Keratinocyte (primary cell): ENCODE measurements around the gene OSBPL10. TPM values are rescaled to one million over a fixed set of nuclear protein-coding genes. Genes with fewer than 3 reads are reported as not detected.

ENCODE experiments used
- DNase-seq: peaks from one replicate; pipeline ENCODE4 v3.0.0-alpha.2; 2011; ENCODE audit warnings: low read depth, missing footprints, low spot score
- FAIRE-seq: peaks from 2 replicates; lab custom pipeline; 2011; peaks lifted over from hg19 to GRCh38; lab: Jason Lieb, UNC
- H2AFZ ChIP-seq: 2 replicates; pipeline ENCODE4 v1.6.0; 2012; ENCODE audit warnings: low read length, control low read depth, inconsistent platforms; ENCODE audit not compliant: control insufficient read depth
- H3K27ac ChIP-seq: 2 replicates; pipeline ENCODE4 v1.5.1; 2011; ENCODE audit warnings: low read length; ENCODE audit not compliant: control insufficient read depth, insufficient read depth
- H3K27me3 ChIP-seq: 3 replicates; pipeline ENCODE4 v1.6.0; 2011; ENCODE audit warnings: low read length; ENCODE audit not compliant: control insufficient read depth, insufficient read depth; ENCODE audit errors: extremely low read depth
- H3K36me3 ChIP-seq, 2 experiments: 2 replicates in 1 of 2; 3 replicates in 1 of 2; pipeline ENCODE4 v1.5.1; 2011; ENCODE audit warnings: low read length in 2 of 2, mild to moderate bottlenecking in 1 of 2; ENCODE audit not compliant: control insufficient read depth in 2 of 2, insufficient read depth in 2 of 2; ENCODE audit errors: extremely low read depth in 1 of 2
- H3K4me1 ChIP-seq: 3 replicates; pipeline ENCODE4 v1.5.1; 2011; ENCODE audit warnings: low read length; ENCODE audit not compliant: control insufficient read depth, insufficient read depth; ENCODE audit errors: extremely low read depth
- H3K4me2 ChIP-seq: 3 replicates; pipeline ENCODE4 v1.6.0; 2011; ENCODE audit warnings: low read depth, low read length; ENCODE audit not compliant: control insufficient read depth, insufficient read depth; ENCODE audit errors: extremely low read depth
- H3K4me3 ChIP-seq, 3 experiments: fragments of 200-600 bp in 1 of 3; sonication (generic) in 1 of 3; 2 replicates in 2 of 3; 3 replicates in 1 of 3; pipeline ENCODE4 v1.5.1; 2011 to 2016; ENCODE audit warnings: low read length in 3 of 3, mild to moderate bottlenecking in 3 of 3, control low read depth in 2 of 3, inconsistent platforms in 1 of 3, low read depth in 1 of 3, mixed read lengths in 1 of 3, mixed run types in 1 of 3, moderate library complexity in 1 of 3; ENCODE audit not compliant: control insufficient read depth in 2 of 3, insufficient read depth in 2 of 3; ENCODE audit errors: extremely low read depth in 1 of 3
- H3K79me2 ChIP-seq: 2 replicates; pipeline ENCODE4 v1.6.0; 2012; ENCODE audit warnings: low read length; ENCODE audit not compliant: control insufficient read depth, insufficient read depth
- H3K9ac ChIP-seq: 3 replicates; pipeline ENCODE4 v1.6.0; 2011; ENCODE audit warnings: low read length; ENCODE audit not compliant: control insufficient read depth, insufficient read depth; ENCODE audit errors: extremely low read depth
- H3K9me1 ChIP-seq: 3 replicates; pipeline ENCODE4 v1.6.0; 2011; ENCODE audit warnings: low read length; ENCODE audit not compliant: control insufficient read depth, insufficient read depth; ENCODE audit errors: extremely low read depth
- H3K9me3 ChIP-seq: 2 replicates; pipeline ENCODE4 v1.5.1; 2012; ENCODE audit warnings: low read depth, low read length; ENCODE audit not compliant: control insufficient read depth
- H4K20me1 ChIP-seq: 3 replicates; pipeline ENCODE4 v1.6.0; 2011; ENCODE audit warnings: low read length; ENCODE audit not compliant: control insufficient read depth, insufficient read depth; ENCODE audit errors: extremely low read depth
- EZH2 ChIP-seq: IDR thresholded peaks from one replicate; pipeline ENCODE4 v1.6.1; 2012; ENCODE audit warnings: inconsistent platforms, mild to moderate bottlenecking, low read length, moderate library complexity
- dilution Hi-C: fragments of 300-500 bp; cut with MboI; formaldehyde crosslinking; loops from one replicate; pipeline ENCODE4 v1.7.0; 2020; ENCODE audit warnings: low sequenced_read_pairs; ENCODE audit not compliant: extremely low pct_ligation_motif_present
- polyA plus RNA-seq, 5 experiments: library from polyadenylated mRNA; depleted of rRNA in 3 of 5; stranded (reverse) in 3 of 5; stranded (forward) in 1 of 5; unstranded in 1 of 5; fragments of >200 nt; gene quantifications; 1 replicate in 1 of 5; 2 replicates in 3 of 5; 3 replicates in 1 of 5; pipeline versions ENCODE4 v1.2.1 to v1.2.3, GENCODE V29; 2011 to 2012; ENCODE audit warnings: missing spikeins in 2 of 5, low read depth in 1 of 5, low replicate concordance in 1 of 5
- TF ChIP-seq, protein P1 (sequence below), 3 experiments: IDR thresholded peaks in 1 of 3; conservative IDR thresholded peaks in 1 of 3; optimal IDR thresholded peaks in 1 of 3; 2 replicates in 2 of 3; 3 replicates in 1 of 3; pipeline versions ENCODE3 to v1.5.1; 2011; ENCODE audit warnings: low read length in 3 of 3, mild to moderate bottlenecking in 3 of 3, moderate library complexity in 2 of 3, control low read depth in 1 of 3, inconsistent platforms in 1 of 3; ENCODE audit not compliant: insufficient read depth in 2 of 3; ENCODE audit errors: extremely low read depth in 1 of 3

The OSBPL10 gene
- polyA plus RNA-seq, 1 donor (not counting 4 experiments of a cell fraction or from before 2014, with no cell fraction given): 50.1 TPM

DNA sequence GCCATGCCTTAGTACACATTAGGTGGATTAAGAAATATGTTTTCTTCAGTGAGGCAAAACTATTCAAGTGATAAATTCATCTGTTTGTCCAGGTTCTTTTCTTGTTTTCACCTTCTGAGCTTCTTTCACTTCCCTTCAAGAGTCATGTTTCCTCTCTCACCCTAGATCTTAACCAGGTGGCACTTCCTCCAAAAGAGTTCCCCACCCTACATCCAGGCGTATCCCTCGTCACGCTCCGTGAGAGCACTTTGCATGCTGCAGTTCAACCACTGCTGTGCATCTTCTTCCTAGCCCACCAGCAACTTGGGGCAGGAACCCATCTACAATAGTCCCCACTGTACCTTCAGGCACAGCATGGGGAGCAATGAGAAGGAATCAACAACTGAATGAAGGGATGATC is 28.9 kb downstream of the OSBPL10 start:
- no peak for FAIRE-seq

DNA sequence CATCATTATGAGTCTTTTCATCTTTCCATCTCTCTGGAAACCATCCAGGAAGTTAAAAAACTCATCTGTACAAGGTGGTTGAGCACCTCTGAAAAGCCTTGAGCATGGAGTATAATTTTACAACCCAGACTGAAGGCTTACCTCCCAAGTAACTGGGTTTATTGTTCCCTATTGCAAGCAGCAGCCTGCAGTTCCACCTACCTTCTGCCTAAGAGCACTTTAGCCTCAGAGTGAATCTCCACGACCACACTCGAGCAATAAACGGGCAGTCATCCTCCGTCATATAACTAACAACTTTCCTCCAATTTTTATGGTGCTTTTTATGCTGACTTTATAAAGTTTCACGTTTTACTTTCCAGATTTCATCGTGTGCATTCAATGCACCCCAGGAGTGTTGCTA is 32.8 kb downstream of the OSBPL10 start:
- Histone ChIP-seq H3K4me3 (no peak overlapping the region), H3K9ac (no peak overlapping the region), H3K36me3 (peaks cover 0 to 2% of the 10 kb centered on the region in 2 experiments), H3K9me3 (no peaks in the 10 kb centered on the region), H3K4me2 (peak overlapping the region; percentile 47), H4K20me1 (peaks cover 15% of the 10 kb centered on the region), H3K9me1 (peaks cover 7% of the 10 kb centered on the region), H2AFZ (no peak overlapping the region), H3K27ac (peak overlapping the region; percentile 45), H3K4me1 (peaks cover 30% of the 10 kb centered on the region), H3K79me2 (peaks cover 93% of the 10 kb centered on the region), H3K27me3 (no peaks in the 10 kb centered on the region)
- FAIRE-seq (no peak), DNase-seq (no peak)
- TF ChIP-seq, protein P1, sequence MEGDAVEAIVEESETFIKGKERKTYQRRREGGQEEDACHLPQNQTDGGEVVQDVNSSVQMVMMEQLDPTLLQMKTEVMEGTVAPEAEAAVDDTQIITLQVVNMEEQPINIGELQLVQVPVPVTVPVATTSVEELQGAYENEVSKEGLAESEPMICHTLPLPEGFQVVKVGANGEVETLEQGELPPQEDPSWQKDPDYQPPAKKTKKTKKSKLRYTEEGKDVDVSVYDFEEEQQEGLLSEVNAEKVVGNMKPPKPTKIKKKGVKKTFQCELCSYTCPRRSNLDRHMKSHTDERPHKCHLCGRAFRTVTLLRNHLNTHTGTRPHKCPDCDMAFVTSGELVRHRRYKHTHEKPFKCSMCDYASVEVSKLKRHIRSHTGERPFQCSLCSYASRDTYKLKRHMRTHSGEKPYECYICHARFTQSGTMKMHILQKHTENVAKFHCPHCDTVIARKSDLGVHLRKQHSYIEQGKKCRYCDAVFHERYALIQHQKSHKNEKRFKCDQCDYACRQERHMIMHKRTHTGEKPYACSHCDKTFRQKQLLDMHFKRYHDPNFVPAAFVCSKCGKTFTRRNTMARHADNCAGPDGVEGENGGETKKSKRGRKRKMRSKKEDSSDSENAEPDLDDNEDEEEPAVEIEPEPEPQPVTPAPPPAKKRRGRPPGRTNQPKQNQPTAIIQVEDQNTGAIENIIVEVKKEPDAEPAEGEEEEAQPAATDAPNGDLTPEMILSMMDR (optimal IDR thresholded peaks at IDR 0.05 in 1 of 3, IDR thresholded peaks at IDR 0.05 in 1 of 3, conservative IDR thresholded peaks at IDR 0.05 in 1 of 3; ENCODE audit: extremely low read depth in 1 of 3, insufficient read depth in 2 of 3, low read length in 3 of 3): no peak
- no peak for TF ChIP-seq EZH2
- dilution Hi-C loops: no loop called here

More for the DNA sequence above, 28.9 kb downstream of the OSBPL10 start:
- Histone ChIP-seq H3K9me1 (peaks cover 6% of the 10 kb centered on the region), H3K27me3 (no peaks in the 10 kb centered on the region), H3K9ac (no peak overlapping the region), H3K4me1 (peaks cover 18% of the 10 kb centered on the region), H2AFZ (no peak overlapping the region), H4K20me1 (peaks cover 9% of the 10 kb centered on the region), H3K9me3 (peaks cover 5% of the 10 kb centered on the region), H3K27ac (no peak overlapping the region), H3K79me2 (peaks cover 95% of the 10 kb centered on the region), H3K4me2 (no peak overlapping the region), H3K4me3 (no peak overlapping the region), H3K36me3 (peaks cover 2 to 4% of the 10 kb centered on the region in 2 experiments)
- TF ChIP-seq, protein P1 (optimal IDR thresholded peaks at IDR 0.05 in 1 of 3, IDR thresholded peaks at IDR 0.05 in 1 of 3, conservative IDR thresholded peaks at IDR 0.05 in 1 of 3; ENCODE audit: extremely low read depth in 1 of 3, insufficient read depth in 2 of 3, low read length in 3 of 3): no peak
- TF ChIP-seq EZH2: no peak
- no peak for DNase-seq
- dilution Hi-C loops: no loop called here
